Neural progenitor cell (in vitro differentiated cells): ENCODE data around the gene NUDT16L1.

Experiments used
- EZH2 ChIP-seq: fragments of 200-600 bp; sonication (generic); IDR thresholded peaks from 2 replicates; pipeline ENCODE4 v1.6.1; 2017; ENCODE audit warnings: antibody characterized with exemption, mild to moderate bottlenecking, moderate library complexity
- EZH2phosphoT487 ChIP-seq: fragments of 200-600 bp; sonication (generic); IDR thresholded peaks from 2 replicates; pipeline ENCODE4 v1.6.1; 2017; ENCODE audit warnings: antibody characterized with exemption
- TF ChIP-seq, protein P1 (sequence below): fragments of 200-600 bp; sonication (generic); IDR thresholded peaks from 2 replicates; pipeline ENCODE4 v1.5.1; 2017; ENCODE audit warnings: antibody characterized with exemption, mild to moderate bottlenecking

DNA sequence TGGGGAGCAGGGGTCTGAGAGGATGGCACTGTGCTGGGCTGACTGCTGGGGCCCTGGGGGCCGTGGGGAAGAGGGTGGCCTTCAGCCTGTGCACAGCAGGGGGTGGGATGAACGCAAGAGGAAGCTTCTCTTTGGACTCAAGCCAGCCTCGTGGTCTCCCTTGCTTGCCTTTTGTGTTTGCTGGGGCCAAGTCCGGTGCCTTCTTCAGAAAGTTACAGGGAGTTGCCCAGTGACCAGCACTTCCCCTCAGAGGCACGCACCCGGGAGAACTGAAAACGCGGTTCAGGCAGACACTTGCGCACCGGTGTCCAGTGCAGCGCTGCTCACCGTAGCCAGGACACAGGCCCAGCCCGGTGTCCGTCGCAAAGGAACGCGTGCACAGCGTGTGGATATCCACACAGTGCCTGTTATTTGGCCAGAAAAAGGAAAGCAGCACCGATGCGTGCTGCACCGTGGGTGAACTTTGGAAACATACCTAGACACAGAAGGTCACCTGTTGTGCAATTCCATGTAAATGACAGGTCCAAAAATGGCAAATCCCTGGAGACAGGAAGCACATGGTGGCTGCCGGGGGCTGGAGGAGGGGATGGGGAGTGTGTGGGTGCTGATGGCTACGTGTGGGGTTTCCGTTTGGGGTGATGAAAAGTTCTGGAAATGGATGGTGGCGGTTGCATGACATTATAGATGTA lies 29.4 kb upstream of the NUDT16L1 start:
- TF ChIP-seq, protein P1, sequence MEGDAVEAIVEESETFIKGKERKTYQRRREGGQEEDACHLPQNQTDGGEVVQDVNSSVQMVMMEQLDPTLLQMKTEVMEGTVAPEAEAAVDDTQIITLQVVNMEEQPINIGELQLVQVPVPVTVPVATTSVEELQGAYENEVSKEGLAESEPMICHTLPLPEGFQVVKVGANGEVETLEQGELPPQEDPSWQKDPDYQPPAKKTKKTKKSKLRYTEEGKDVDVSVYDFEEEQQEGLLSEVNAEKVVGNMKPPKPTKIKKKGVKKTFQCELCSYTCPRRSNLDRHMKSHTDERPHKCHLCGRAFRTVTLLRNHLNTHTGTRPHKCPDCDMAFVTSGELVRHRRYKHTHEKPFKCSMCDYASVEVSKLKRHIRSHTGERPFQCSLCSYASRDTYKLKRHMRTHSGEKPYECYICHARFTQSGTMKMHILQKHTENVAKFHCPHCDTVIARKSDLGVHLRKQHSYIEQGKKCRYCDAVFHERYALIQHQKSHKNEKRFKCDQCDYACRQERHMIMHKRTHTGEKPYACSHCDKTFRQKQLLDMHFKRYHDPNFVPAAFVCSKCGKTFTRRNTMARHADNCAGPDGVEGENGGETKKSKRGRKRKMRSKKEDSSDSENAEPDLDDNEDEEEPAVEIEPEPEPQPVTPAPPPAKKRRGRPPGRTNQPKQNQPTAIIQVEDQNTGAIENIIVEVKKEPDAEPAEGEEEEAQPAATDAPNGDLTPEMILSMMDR = no peak
- TF ChIP-seq EZH2 = no peak
- TF ChIP-seq EZH2phosphoT487 = no peak
